Mesenchymal stem cell (in vitro differentiated cells and primary cell): ENCODE results near the gene CHRDL2.

ENCODE experiments used
- DNase-seq: peaks from one replicate; pipeline ENCODE4 v3.0.0-alpha.2; 2013
- H2AFZ ChIP-seq: one replicate; pipeline ENCODE4 v1.6.1; 2013; ENCODE audit warnings: low read depth, mild to moderate bottlenecking, control low read depth, inconsistent platforms, low read length, moderate library complexity
- H2AK5ac ChIP-seq: 2 replicates; pipeline ENCODE4 v1.6.1; 2013; ENCODE audit warnings: low read length, moderate library complexity, mild to moderate bottlenecking, inconsistent platforms; ENCODE audit not compliant: severe bottlenecking
- H2BK120ac ChIP-seq: one replicate; pipeline ENCODE4 v1.6.1; 2013; ENCODE audit warnings: low read depth, mild to moderate bottlenecking, inconsistent platforms, low read length, moderate library complexity
- H2BK12ac ChIP-seq, 2 experiments: one replicate each; pipeline ENCODE4 v1.6.1; 2013; ENCODE audit warnings: inconsistent platforms in 2 of 2, low read length in 2 of 2, mild to moderate bottlenecking in 2 of 2, moderate library complexity in 2 of 2, control low read depth in 1 of 2
- H2BK15ac ChIP-seq: one replicate; pipeline ENCODE4 v1.6.1; 2013; ENCODE audit warnings: mild to moderate bottlenecking, low read depth, inconsistent platforms; ENCODE audit not compliant: poor library complexity, severe bottlenecking
- H2BK5ac ChIP-seq: 2 replicates; pipeline ENCODE4 v1.6.1; 2013; ENCODE audit warnings: low read depth, mild to moderate bottlenecking, low read length, control low read depth, inconsistent platforms; ENCODE audit not compliant: poor library complexity, severe bottlenecking
- H3K14ac ChIP-seq, 2 experiments: one replicate each; pipeline ENCODE4 v1.6.1; 2013; ENCODE audit warnings: inconsistent platforms in 2 of 2, low read length in 2 of 2, control low read depth in 1 of 2, mild to moderate bottlenecking in 1 of 2, moderate library complexity in 1 of 2
- H3K18ac ChIP-seq, 2 experiments: one replicate each; pipeline ENCODE4 v1.6.1; 2013; ENCODE audit warnings: inconsistent platforms in 2 of 2, low read length in 2 of 2, control low read depth in 1 of 2, low read depth in 1 of 2, mild to moderate bottlenecking in 1 of 2
- H3K23ac ChIP-seq, 2 experiments: one replicate each; pipeline ENCODE4 v1.6.1; 2013; ENCODE audit warnings: inconsistent platforms in 2 of 2, low read length in 2 of 2, mild to moderate bottlenecking in 2 of 2, moderate library complexity in 2 of 2, control low read depth in 1 of 2
- H3K27ac ChIP-seq: 2 replicates; pipeline ENCODE4 v1.5.1; 2013; ENCODE audit warnings: mild to moderate bottlenecking, moderate library complexity, low read length, control low read depth, inconsistent platforms; ENCODE audit not compliant: poor library complexity, severe bottlenecking
- H3K27me3 ChIP-seq, 2 experiments: 2 replicates each; pipeline versions ENCODE4 v1.6.1 to v1.7.0; 2013; ENCODE audit warnings: low read length in 2 of 2, mild to moderate bottlenecking in 2 of 2, moderate library complexity in 2 of 2, control low read depth in 1 of 2, inconsistent platforms in 1 of 2; ENCODE audit not compliant: control insufficient read depth in 1 of 2, insufficient read depth in 1 of 2
- H3K36me3 ChIP-seq, 2 experiments: 2 replicates each; pipeline versions ENCODE4 v1.6.1 to v1.7.0; 2013; ENCODE audit warnings: low read length in 2 of 2, control low read depth in 1 of 2, inconsistent platforms in 1 of 2, low read depth in 1 of 2, mild to moderate bottlenecking in 1 of 2; ENCODE audit not compliant: insufficient read depth in 2 of 2, control insufficient read depth in 1 of 2
- H3K4ac ChIP-seq, 2 experiments: one replicate each; pipeline ENCODE4 v1.6.1; 2013; ENCODE audit warnings: inconsistent platforms in 2 of 2, low read length in 2 of 2, mild to moderate bottlenecking in 2 of 2, moderate library complexity in 2 of 2, control low read depth in 1 of 2, low read depth in 1 of 2
- H3K4me1 ChIP-seq: 2 replicates; pipeline ENCODE4 v1.6.1; 2013; ENCODE audit warnings: low read depth, low read length, control low read depth; ENCODE audit not compliant: control insufficient read depth, insufficient read depth
- H3K4me2 ChIP-seq: 2 replicates; pipeline ENCODE4 v1.6.1; 2013; ENCODE audit warnings: low read length, mild to moderate bottlenecking, inconsistent platforms; ENCODE audit not compliant: poor library complexity, severe bottlenecking
- H3K4me3 ChIP-seq, 2 experiments: 2 replicates each; pipeline versions ENCODE4 v1.5.1 to v1.7.0; 2013; ENCODE audit warnings: low read length in 2 of 2, mild to moderate bottlenecking in 2 of 2, control low read depth in 1 of 2, low read depth in 1 of 2; ENCODE audit not compliant: insufficient read depth in 1 of 2
- H3K79me1 ChIP-seq: replicated peaks from 2 replicates; pipeline ENCODE4 v1.6.1; 2013; ENCODE audit warnings: mild to moderate bottlenecking, control low read depth, low read length, inconsistent platforms; ENCODE audit not compliant: poor library complexity, severe bottlenecking
- H3K9ac ChIP-seq: 2 replicates; pipeline ENCODE4 v1.7.0; 2013; ENCODE audit warnings: mild to moderate bottlenecking, low read length, moderate library complexity
- H3K9me3 ChIP-seq: 2 replicates; pipeline ENCODE4 v1.7.0; 2013; ENCODE audit warnings: mild to moderate bottlenecking, low read length; ENCODE audit not compliant: control insufficient read depth
- H4K8ac ChIP-seq: one replicate; pipeline ENCODE4 v1.6.1; 2013; ENCODE audit warnings: inconsistent platforms, mild to moderate bottlenecking, low read length, moderate library complexity
- H4K91ac ChIP-seq: one replicate; pipeline ENCODE4 v1.6.1; 2013; ENCODE audit warnings: mild to moderate bottlenecking, low read length, inconsistent platforms
- WGBS: methylation state at CpG from one replicate; pipeline ENCODE4 v1.1.7; 2013; ENCODE audit warnings: mixed read lengths; 5-methylcytosine and 5-hydroxymethylcytosine counted together

CHRDL2 gene

DNA sequence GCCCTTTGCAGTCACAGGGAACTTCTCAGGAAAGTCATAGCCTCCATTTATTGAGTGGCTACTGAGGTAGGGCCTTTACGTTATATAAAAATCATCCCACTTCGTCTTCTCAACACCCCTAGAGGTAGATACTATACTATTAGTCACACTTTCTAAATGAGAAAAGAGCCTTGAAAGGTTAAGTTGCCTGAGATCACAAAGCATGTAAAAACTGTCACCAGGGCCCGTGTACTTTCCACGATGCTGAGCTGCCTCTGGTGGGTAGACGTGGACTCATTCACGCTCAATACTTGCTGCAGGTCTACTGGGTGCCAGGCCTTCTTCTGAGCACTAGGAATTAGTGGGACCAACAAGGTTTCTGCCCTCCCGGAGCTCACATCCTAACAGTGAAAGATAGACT is 16.3 kb downstream of the CHRDL2 start:
- DNase-seq, result no peak
- Histone ChIP-seq H3K4me2 (no peak overlapping the region), H4K8ac (no peak overlapping the region), H3K23ac (no peak overlapping the region), H3K79me1 (no peaks in the 10 kb centered on the region), H3K27me3 (peaks cover 14 to 20% of the 10 kb centered on the region in 2 experiments), H3K27ac (no peak overlapping the region), H3K14ac (no peak overlapping the region), H3K4ac (no peak overlapping the region), H2AFZ (no peak overlapping the region), H2BK5ac (no peak overlapping the region), H3K4me3 (no peak overlapping the region), H3K4me1 (no peaks in the 10 kb centered on the region), H3K9me3 (no peaks in the 10 kb centered on the region), H2AK5ac (no peak overlapping the region), H2BK12ac (no peak overlapping the region), H2BK15ac (no peak overlapping the region), H4K91ac (no peak overlapping the region), H3K18ac (no peak overlapping the region), H3K9ac (no peak overlapping the region), H2BK120ac (no peak overlapping the region), H3K36me3 (no peaks in the 10 kb centered on the region)
- 95% methylated on average over 7 of the region's 7 CpGs for WGBS

DNA sequence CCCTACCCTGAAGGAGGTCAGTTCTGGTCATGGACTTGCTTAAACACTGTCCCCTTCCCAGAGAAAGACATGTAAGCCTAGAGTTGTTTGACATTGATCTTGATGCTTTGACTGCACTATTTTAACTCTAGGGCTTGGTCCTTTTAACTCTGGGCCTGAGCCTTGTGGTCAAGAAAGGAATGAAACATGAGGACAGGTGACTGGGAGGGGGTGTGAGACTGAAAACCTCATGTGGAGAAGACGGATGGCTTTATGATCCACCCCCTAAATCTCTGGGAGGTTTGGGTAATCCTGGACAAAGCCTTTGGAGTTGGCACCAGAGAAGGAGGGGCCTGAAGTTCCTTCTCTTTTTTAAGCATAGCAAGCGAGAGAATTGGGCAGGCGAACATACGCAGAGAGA is 17.5 kb downstream of the CHRDL2 start:
- 72% methylated on average over 4 of the region's 4 CpGs for WGBS
- DNase-seq, result no peak
- Histone ChIP-seq H4K8ac (no peak overlapping the region), H3K4me3 (no peak overlapping the region), H3K27me3 (peaks cover 10 to 20% of the 10 kb centered on the region in 2 experiments), H2BK12ac (no peak overlapping the region), H3K23ac (no peak overlapping the region), H3K27ac (no peak overlapping the region), H3K9me3 (no peaks in the 10 kb centered on the region), H3K9ac (no peak overlapping the region), H3K4me2 (no peak overlapping the region), H3K4ac (no peak overlapping the region), H4K91ac (no peak overlapping the region), H3K14ac (no peak overlapping the region), H2BK120ac (no peak overlapping the region), H2BK5ac (no peak overlapping the region), H3K79me1 (no peaks in the 10 kb centered on the region), H3K4me1 (no peaks in the 10 kb centered on the region), H3K18ac (no peak overlapping the region), H2BK15ac (no peak overlapping the region), H2AK5ac (no peak overlapping the region), H3K36me3 (no peaks in the 10 kb centered on the region), H2AFZ (no peak overlapping the region)

DNA sequence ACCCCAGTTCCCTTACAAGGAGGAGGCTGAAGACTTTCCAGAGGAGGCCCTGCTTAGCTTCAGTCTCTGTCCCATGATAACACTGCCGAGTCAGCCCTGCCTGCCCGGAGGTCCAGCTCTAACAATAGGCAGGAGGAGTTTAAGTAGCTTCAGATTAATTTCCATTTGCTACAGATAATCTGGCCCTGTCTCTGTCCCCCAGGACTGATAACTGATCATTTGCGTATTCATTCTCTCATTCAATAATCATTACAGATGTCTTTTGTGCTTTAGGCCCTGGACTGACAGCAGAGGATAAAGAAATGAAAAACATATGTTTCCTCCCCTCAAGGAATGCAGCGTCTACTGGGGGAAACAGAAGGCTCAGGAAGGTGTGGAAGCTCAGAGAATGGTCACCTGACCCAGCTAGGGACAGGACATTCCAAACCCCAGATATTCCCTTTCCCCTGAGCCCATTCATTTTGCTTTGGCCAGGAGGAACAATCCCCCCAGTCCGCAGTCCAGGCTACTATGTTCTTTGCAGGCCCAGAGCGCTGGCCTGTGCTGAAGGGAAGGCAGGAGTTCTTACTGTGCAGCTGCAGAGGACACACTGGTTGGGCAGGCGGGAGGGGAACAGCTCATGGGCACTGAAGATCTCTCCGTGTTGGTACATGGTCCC is 20.8 kb downstream of the CHRDL2 start:
- no peak overlapping the region for H3K14ac ChIP-seq
- no peak overlapping the region for H3K4me2 ChIP-seq
- H2AK5ac ChIP-seq, result no peak overlapping the region
- H3K27me3 ChIP-seq, result peaks cover 10 to 24% of the 10 kb centered on the region in 2 experiments
- no peak overlapping the region for H3K4ac ChIP-seq
- peak; percentile 25 for DNase-seq
- H3K79me1 ChIP-seq, result no peaks in the 10 kb centered on the region
- no peak overlapping the region for H3K18ac ChIP-seq
- no peak overlapping the region for H4K8ac ChIP-seq
- H4K91ac ChIP-seq, result no peak overlapping the region
- no peak overlapping the region for H3K23ac ChIP-seq
- no peaks in the 10 kb centered on the region for H3K36me3 ChIP-seq
- H2BK12ac ChIP-seq, result no peak overlapping the region
- no peak overlapping the region for H2BK5ac ChIP-seq
- H2BK120ac ChIP-seq, result no peak overlapping the region
- H3K9ac ChIP-seq, result peak overlapping the region; percentile 12
- WGBS, result 70% methylated on average over 8 of the region's 8 CpGs
- peaks cover 4% of the 10 kb centered on the region for H3K4me1 ChIP-seq
- no peaks in the 10 kb centered on the region for H3K9me3 ChIP-seq
- H2BK15ac ChIP-seq, result no peak overlapping the region
- H3K4me3 ChIP-seq, result no peak overlapping the region
- H2AFZ ChIP-seq, result no peak overlapping the region
- no peak overlapping the region for H3K27ac ChIP-seq

DNA sequence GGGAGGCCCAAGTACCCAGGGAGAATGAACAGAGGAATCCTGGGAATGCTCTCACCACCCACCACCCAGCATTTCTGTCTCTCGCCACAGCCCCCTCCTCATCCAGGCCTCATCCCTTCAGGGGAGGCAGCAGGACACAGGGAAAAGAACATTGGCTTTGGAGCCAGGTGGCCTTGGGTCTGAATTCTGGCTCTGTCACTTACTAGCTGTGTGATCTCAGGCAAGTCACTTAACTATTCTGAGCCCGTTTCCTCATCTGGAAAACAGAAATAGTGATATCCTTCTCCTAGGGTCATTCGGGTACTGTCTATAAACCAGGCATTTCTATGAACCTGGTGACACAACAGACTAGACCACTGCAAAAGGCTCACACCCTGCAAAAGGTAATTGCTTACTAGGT is 22.1 kb downstream of the CHRDL2 start:
- Histone ChIP-seq H3K27ac (no peak overlapping the region), H3K9me3 (no peaks in the 10 kb centered on the region), H3K27me3 (peaks cover 7 to 24% of the 10 kb centered on the region in 2 experiments), H3K14ac (no peak overlapping the region), H3K23ac (no peak overlapping the region), H2AK5ac (no peak overlapping the region), H2BK120ac (no peak overlapping the region), H3K36me3 (no peaks in the 10 kb centered on the region), H3K18ac (no peak overlapping the region), H3K4me3 (no peak overlapping the region), H3K79me1 (no peaks in the 10 kb centered on the region), H3K4me1 (peaks cover 4% of the 10 kb centered on the region), H2BK12ac (no peak overlapping the region), H4K8ac (no peak overlapping the region), H2BK15ac (no peak overlapping the region), H3K4me2 (no peak overlapping the region), H3K4ac (no peak overlapping the region), H2AFZ (no peak overlapping the region), H4K91ac (no peak overlapping the region), H3K9ac (no peak overlapping the region), H2BK5ac (no peak overlapping the region)
- DNase-seq, result no peak
- 89% methylated on average over 2 of the region's 3 CpGs for WGBS
